Neural crest cell (in vitro differentiated cells): ENCODE results near the gene NEK5. TPM values are rescaled to one million over a fixed set of nuclear protein-coding genes. Genes with fewer than 3 reads are reported as not detected.
A peak's percentile ranks its signal among the peaks of the same experiment; 100 is the strongest.

ENCODE experiments used
- DNase-seq: peaks from one replicate; pipeline ENCODE4 v3.0.0; 2021; ENCODE audit warnings: low read depth, mixed read lengths, low spot score
- H3K27ac Mint-ChIP-seq: one replicate; pipeline ENCODE4 v1.8.0; 2021; ENCODE audit warnings: mild to moderate bottlenecking, mixed read lengths; ENCODE audit not compliant: unreplicated experiment
- H3K27me3 Mint-ChIP-seq: 2 replicates; pipeline ENCODE4 v1.8.0; 2021; ENCODE audit warnings: low read depth, mild to moderate bottlenecking, mixed read lengths
- H3K36me3 Mint-ChIP-seq: 2 replicates; pipeline ENCODE4 v1.8.0; 2021; ENCODE audit warnings: low read depth, mild to moderate bottlenecking, mixed read lengths
- H3K4me1 Mint-ChIP-seq: 2 replicates; pipeline ENCODE4 v1.8.0; 2021; ENCODE audit warnings: mixed read lengths
- H3K4me3 Mint-ChIP-seq: one replicate; pipeline ENCODE4 v1.8.0; 2021; ENCODE audit warnings: mild to moderate bottlenecking, mixed read lengths
- H3K9me3 Mint-ChIP-seq: 2 replicates; pipeline ENCODE4 v1.8.0; 2021; ENCODE audit warnings: mixed read lengths
- total RNA-seq: library from RNA; stranded (reverse); gene quantifications from 2 replicates; pipeline ENCODE4 v1.2.1, GENCODE V29; 2021
- TF ChIP-seq, protein P1 (sequence below): fragments of 200-600 bp; sonication (generic); conservative IDR thresholded peaks from 2 replicates; pipeline ENCODE4 v1.5.0; 2021; ENCODE audit warnings: antibody characterized with exemption, mild to moderate bottlenecking

Gene NEK5
- total RNA-seq, 1 donor from 2014 or later = 0.12 TPM

DNA sequence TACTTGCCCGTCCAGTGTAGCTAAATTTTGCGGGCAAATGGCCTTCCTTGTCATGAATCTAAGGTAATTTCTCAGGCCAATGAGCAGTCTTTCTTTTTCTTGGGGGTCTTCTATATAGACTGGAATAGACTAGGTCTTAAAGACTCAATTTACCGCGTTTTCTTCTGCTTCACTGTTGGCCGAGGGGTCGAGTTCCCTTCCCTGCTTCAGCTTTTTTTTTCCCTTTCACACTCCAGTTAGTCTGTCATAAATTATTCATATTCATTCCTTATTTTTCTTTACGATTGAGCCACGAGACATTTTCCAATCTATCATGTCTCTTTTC lies 116.4 kb downstream of the NEK5 start:
- H3K27me3 Mint-ChIP-seq = peaks cover 21% of the 10 kb centered on the region

DNA sequence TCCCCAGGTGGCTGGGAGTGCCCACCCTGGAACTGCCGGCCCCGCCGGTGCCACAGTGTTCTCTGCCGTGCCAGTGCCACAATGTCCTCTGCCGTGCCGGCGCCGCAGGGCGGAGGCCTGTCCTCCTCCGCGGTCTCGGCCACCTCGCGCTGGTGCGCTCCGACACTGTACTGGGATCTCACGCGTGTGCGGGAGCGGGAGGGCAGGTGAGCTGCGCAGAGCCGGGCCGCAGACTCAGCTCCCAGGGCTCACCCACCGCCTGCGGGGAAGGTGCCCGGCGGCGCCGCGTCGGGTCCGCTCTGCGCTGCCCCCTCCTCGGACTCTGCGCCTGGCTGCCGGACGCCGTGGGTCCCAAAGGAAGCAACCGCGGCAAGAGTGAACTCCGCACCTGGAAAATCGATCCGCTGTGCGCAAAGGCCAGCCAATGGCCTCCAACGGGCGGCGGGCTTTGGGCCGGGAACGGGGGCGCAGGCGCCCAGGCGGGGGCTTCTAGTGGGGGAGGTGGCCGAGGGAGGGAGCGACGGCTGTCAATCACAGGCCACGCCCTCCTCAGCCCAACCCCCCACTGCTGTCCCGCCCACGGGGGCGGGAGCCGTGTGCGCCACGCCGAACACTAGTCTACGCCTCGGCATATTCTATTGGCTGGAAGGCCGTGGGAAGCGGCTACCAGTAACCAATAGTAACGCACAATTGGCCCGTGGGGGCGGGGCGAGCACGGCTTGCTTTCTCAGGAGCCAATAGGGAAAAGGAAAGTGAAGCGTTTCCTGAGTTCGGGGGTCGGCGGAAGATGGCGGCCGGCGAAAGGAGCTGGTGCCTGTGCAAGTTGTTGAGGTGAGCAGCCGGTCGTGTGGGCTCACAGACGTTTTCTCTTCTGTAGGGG lies 117.0 kb downstream of the NEK5 start, which contains the start of gene ALG11:
Gene ALG11, plus strand, starts transcription at position 767 of the 880 bp plus-strand sequence. Its CDS starts 21 bp downstream, at position 788.
- peak within 1 kb of the TSS; percentile 100 for H3K4me3 Mint-ChIP-seq
- peak within 1 kb of the TSS; percentile 98 for H3K27ac Mint-ChIP-seq
- H3K4me1 Mint-ChIP-seq = peaks cover 19% of the 10 kb centered on the region
- peak; percentile 100 for DNase-seq
- H3K9me3 Mint-ChIP-seq = no peaks in the 10 kb centered on the region
- peaks cover 21% of the 10 kb centered on the region for H3K27me3 Mint-ChIP-seq
- TF ChIP-seq, protein P1, sequence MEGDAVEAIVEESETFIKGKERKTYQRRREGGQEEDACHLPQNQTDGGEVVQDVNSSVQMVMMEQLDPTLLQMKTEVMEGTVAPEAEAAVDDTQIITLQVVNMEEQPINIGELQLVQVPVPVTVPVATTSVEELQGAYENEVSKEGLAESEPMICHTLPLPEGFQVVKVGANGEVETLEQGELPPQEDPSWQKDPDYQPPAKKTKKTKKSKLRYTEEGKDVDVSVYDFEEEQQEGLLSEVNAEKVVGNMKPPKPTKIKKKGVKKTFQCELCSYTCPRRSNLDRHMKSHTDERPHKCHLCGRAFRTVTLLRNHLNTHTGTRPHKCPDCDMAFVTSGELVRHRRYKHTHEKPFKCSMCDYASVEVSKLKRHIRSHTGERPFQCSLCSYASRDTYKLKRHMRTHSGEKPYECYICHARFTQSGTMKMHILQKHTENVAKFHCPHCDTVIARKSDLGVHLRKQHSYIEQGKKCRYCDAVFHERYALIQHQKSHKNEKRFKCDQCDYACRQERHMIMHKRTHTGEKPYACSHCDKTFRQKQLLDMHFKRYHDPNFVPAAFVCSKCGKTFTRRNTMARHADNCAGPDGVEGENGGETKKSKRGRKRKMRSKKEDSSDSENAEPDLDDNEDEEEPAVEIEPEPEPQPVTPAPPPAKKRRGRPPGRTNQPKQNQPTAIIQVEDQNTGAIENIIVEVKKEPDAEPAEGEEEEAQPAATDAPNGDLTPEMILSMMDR = no peak
- peaks cover 12% of the 10 kb centered on the region for H3K36me3 Mint-ChIP-seq

More for the DNA sequence above, 116.4 kb downstream of the NEK5 start:
- Mint-ChIP-seq H3K4me3 (peak overlapping the region; percentile 100), H3K36me3 (peaks cover 12% of the 10 kb centered on the region), H3K27ac (peak overlapping the region; percentile 98), H3K9me3 (no peaks in the 10 kb centered on the region), H3K4me1 (peaks cover 19% of the 10 kb centered on the region)
- no peak for DNase-seq
- TF ChIP-seq, protein P1 = no peak

DNA sequence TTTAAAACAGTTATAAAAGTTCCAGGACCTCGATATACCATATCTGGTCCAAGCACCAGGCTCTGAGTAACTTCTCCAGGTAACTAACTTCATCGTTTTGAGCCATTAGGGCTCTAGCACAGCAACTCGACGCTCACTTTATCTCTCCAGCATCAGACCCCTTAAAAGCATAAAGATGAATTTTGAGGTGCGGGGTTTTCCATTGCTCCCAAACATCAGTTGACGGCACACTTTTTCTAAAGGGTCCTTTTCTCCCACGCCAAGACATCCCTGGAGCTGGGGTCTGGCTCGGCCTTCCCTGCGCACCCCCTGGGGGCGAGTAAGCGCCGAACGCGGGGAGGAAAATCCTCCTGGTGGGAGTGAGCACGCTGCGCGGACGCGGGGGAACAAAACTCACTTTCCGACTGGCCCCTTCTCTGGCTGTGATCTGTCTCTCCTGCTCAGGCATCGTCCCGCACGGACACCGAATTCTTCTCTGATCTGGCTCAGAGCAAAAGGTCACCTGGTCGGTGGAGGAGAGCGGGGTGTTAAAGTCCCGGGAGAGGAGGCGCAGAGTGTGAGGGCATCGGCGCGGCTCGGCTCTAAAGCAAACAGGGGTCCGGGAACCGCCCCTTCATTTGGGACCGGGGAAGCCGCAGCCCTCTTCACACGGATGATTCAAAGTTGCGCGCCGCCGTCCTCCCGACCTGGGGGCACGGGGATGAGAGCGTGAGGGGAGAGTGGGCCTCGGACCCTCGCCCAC lies 117.8 kb downstream of the NEK5 start, which contains the start of gene ATP7B:
Gene ATP7B, minus strand, starts transcription at position 561 of the 742 bp plus-strand sequence. Its CDS starts 113 bp downstream, at position 448.
- Mint-ChIP-seq H3K4me3 (peak within 1 kb of the TSS; percentile 100), H3K9me3 (no peaks in the 10 kb centered on the region), H3K36me3 (peaks cover 9% of the 10 kb centered on the region), H3K27ac (peak within 1 kb of the TSS; percentile 98), H3K4me1 (peaks cover 19% of the 10 kb centered on the region), H3K27me3 (peaks cover 21% of the 10 kb centered on the region)
- TF ChIP-seq, protein P1 = peak; percentile 41
- no peak for DNase-seq

DNA sequence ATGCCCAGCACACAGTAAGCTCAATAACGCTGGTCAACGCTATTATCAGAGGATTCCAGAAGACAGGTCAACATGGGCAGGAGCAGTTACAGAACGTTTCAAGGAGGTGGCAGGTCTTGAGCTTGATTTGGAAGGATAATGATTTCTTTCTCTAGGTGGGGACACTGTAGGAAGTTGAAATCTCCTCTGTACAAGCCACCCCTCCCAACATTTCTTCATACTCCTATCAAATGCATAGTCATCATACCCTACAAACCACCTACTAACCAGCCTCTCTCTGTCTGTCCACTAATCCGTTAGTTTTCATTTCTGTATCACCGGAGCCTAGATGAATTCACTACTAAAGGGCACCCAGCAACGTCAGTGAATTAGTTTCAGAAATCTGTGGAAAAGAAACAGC lies 118.9 kb downstream of the NEK5 start:
- Mint-ChIP-seq H3K4me1 (peaks cover 19% of the 10 kb centered on the region), H3K36me3 (peaks cover 3% of the 10 kb centered on the region), H3K27me3 (peaks cover 21% of the 10 kb centered on the region), H3K9me3 (no peaks in the 10 kb centered on the region), H3K4me3 (peak overlapping the region; percentile 100), H3K27ac (no peak overlapping the region)
- DNase-seq = no peak
- TF ChIP-seq, protein P1 = no peak

DNA sequence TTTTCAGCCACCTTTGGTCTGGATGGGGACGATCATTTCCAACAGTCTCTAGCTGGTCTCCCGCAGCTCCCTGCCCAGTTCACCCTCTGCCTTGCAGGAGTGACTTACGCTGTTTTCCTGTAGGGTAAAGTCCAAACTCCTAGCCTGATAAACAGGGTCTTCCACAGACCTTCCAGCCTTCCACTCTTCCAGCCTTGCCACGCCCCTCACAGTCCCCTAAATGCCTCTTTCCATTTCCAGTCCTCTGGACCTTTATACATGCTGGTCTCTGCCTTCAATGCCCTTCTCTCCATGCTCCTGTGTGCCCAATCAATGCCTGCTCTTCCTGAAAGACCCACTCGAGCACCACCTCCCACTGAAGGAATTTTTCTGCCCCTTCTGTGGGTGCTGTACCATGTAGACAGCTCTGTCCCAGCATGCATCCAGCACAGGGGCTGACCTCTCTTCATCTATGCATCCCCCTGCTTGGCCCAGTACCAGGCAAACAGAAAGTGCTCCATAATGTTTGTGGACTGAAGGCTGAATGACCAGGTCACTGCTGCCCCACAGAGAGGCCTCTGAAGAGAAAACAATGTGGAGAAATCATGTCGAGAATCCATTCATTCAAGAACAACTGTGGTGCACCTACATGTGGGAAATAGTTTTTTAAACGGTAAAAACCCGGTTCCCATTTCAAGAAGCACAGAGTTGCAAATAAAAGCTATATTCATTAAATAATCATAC lies 122.2 kb downstream of the NEK5 start:
- Mint-ChIP-seq H3K4me1 (peaks cover 11% of the 10 kb centered on the region), H3K4me3 (no peak overlapping the region), H3K36me3 (no peaks in the 10 kb centered on the region), H3K27ac (no peak overlapping the region), H3K27me3 (peaks cover 21% of the 10 kb centered on the region), H3K9me3 (no peaks in the 10 kb centered on the region)
- TF ChIP-seq, protein P1 = no peak
- no peak for DNase-seq
